Nephron progenitor cell (in vitro differentiated cells): ENCODE measurements around the gene SEPSECS.

Experiments
- DNase-seq: peaks from one replicate; pipeline ENCODE4 v3.0.0; 2021
- H3K27ac Mint-ChIP-seq: 2 replicates; pipeline ENCODE4 v1.8.0; 2021; ENCODE audit warnings: mild to moderate bottlenecking, moderate library complexity, mixed read lengths
- H3K27me3 Mint-ChIP-seq: 2 replicates; pipeline ENCODE4 v1.8.0; 2021; ENCODE audit warnings: mild to moderate bottlenecking, low read depth, mixed read lengths; ENCODE audit not compliant: poor library complexity
- H3K36me3 Mint-ChIP-seq: 2 replicates; pipeline ENCODE4 v1.8.0; 2021; ENCODE audit warnings: low read depth, mixed read lengths
- H3K4me1 Mint-ChIP-seq: 2 replicates; pipeline ENCODE4 v1.8.0; 2021; ENCODE audit warnings: mixed read lengths
- H3K4me3 Mint-ChIP-seq: 2 replicates; pipeline ENCODE4 v1.8.0; 2021; ENCODE audit warnings: mild to moderate bottlenecking, moderate library complexity, mixed read lengths
- H3K9me3 Mint-ChIP-seq: 2 replicates; pipeline ENCODE4 v1.8.0; 2021; ENCODE audit warnings: mild to moderate bottlenecking, moderate library complexity, mixed read lengths
- TF ChIP-seq, protein P1 (sequence below): fragments of 200-600 bp; sonication (generic); IDR thresholded peaks from 2 replicates; pipeline ENCODE4 v1.5.0; 2021; ENCODE audit warnings: antibody characterized with exemption

SEPSECS gene

DNA sequence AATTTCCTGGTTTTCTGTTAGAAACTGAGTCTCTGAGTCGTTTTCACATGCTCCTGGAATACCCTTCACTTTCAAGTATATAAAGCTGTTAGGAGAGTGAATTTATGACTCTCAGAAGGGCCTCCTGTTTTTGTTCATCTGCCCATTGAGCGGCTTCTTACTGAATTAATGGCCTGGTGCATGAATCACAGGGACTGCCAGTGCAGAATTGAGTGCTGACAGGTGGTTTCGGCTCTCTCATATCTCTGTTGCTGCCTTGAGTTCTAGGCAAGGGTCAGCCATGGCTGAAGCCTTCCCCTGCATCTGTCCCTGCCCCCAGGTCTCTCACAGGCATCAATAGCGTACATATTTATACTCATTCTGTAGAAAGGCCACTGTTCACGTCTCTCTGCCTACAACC, 22.7 kb upstream of the SEPSECS start:
- DNase-seq = peak; percentile 22
- no peaks in the 10 kb centered on the region for H3K9me3 Mint-ChIP-seq
- peaks cover 43% of the 10 kb centered on the region for H3K27me3 Mint-ChIP-seq
- no peak overlapping the region for H3K4me3 Mint-ChIP-seq
- peaks cover 30% of the 10 kb centered on the region for H3K4me1 Mint-ChIP-seq
- H3K27ac Mint-ChIP-seq = no peak overlapping the region
- TF ChIP-seq, protein P1, sequence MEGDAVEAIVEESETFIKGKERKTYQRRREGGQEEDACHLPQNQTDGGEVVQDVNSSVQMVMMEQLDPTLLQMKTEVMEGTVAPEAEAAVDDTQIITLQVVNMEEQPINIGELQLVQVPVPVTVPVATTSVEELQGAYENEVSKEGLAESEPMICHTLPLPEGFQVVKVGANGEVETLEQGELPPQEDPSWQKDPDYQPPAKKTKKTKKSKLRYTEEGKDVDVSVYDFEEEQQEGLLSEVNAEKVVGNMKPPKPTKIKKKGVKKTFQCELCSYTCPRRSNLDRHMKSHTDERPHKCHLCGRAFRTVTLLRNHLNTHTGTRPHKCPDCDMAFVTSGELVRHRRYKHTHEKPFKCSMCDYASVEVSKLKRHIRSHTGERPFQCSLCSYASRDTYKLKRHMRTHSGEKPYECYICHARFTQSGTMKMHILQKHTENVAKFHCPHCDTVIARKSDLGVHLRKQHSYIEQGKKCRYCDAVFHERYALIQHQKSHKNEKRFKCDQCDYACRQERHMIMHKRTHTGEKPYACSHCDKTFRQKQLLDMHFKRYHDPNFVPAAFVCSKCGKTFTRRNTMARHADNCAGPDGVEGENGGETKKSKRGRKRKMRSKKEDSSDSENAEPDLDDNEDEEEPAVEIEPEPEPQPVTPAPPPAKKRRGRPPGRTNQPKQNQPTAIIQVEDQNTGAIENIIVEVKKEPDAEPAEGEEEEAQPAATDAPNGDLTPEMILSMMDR = no peak
- no peaks in the 10 kb centered on the region for H3K36me3 Mint-ChIP-seq

DNA sequence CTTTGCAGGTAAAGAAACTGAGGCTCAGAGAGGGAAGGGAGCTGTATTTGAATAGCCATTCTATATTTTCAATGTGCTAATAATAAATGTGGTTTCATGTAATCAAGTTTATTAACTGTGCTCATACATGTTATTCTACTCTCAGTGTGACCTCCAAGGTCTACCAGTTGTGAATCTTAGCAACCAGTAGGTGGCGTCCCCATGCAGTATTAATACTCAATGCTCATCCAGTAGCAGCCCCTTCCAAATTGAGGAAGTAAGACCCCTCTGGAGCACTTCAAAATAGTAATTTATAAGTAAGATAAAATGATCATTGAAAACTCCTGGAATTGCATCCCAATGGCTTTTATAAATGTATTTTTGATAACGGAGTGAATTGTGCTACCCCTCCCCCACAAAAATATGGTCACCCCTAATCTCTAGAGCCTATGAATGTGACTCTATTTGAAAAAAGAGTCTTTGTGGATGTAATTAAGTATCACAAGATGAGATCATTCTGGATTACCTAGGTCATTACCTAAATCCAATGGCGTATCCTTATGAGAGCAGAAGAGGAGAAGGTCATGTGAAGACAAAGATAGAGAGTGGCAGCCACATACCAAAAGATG, 20.4 kb upstream of the SEPSECS start:
- Mint-ChIP-seq H3K36me3 (no peaks in the 10 kb centered on the region), H3K4me1 (peaks cover 30% of the 10 kb centered on the region), H3K27me3 (peaks cover 44% of the 10 kb centered on the region), H3K27ac (no peak overlapping the region), H3K9me3 (no peaks in the 10 kb centered on the region), H3K4me3 (no peak overlapping the region)
- TF ChIP-seq, protein P1 = peak; percentile 62
- peak; percentile 21 for DNase-seq

DNA sequence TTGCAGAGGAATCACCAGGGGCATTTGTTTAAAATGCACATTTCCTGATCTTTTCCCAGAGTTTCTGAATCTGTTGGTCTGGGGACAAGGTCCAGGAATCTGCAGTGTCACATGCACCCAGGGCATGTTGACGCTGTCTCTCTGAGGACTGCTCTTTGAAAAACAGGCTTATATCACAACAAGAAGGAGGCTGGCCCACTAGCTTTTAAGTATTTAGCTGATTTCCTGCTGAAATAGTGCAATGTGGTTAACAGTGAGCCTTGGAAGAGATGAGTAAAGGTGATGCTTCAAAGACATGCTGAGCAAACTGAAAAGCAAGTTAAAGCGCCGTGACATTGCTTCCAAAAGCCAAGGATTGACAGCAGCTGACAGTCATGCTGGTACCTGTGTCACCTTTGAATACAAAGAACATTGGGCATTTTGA, 18.6 kb upstream of the SEPSECS start:
- no peak overlapping the region for H3K4me3 Mint-ChIP-seq
- TF ChIP-seq, protein P1 = no peak
- peaks cover 25% of the 10 kb centered on the region for H3K4me1 Mint-ChIP-seq
- H3K36me3 Mint-ChIP-seq = no peaks in the 10 kb centered on the region
- H3K27ac Mint-ChIP-seq = no peak overlapping the region
- no peak for DNase-seq
- H3K9me3 Mint-ChIP-seq = no peaks in the 10 kb centered on the region
- H3K27me3 Mint-ChIP-seq = peaks cover 33% of the 10 kb centered on the region

DNA sequence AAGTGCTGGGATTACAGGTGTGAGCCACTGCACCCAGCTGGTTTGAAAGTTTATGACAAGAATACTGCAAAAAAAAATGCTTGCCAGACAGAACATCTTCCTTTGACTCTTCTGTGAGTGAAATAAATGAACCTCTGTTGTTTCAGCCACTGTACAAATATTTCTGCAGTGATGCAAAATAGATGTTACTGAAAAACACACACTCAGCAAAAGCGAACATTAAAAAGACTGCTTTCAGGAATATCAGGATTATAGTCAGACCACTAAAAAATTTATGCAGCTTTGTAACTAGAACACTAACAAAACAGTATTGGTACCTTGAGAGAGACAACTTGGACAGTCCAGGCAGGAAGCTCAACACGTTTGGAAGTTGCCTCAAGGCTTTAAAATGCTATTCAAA, 16.9 kb upstream of the SEPSECS start:
- peaks cover 8% of the 10 kb centered on the region for H3K4me1 Mint-ChIP-seq
- peaks cover 28% of the 10 kb centered on the region for H3K27me3 Mint-ChIP-seq
- no peaks in the 10 kb centered on the region for H3K36me3 Mint-ChIP-seq
- no peaks in the 10 kb centered on the region for H3K9me3 Mint-ChIP-seq
- no peak overlapping the region for H3K27ac Mint-ChIP-seq
- TF ChIP-seq, protein P1 = no peak
- no peak overlapping the region for H3K4me3 Mint-ChIP-seq
- DNase-seq = no peak

DNA sequence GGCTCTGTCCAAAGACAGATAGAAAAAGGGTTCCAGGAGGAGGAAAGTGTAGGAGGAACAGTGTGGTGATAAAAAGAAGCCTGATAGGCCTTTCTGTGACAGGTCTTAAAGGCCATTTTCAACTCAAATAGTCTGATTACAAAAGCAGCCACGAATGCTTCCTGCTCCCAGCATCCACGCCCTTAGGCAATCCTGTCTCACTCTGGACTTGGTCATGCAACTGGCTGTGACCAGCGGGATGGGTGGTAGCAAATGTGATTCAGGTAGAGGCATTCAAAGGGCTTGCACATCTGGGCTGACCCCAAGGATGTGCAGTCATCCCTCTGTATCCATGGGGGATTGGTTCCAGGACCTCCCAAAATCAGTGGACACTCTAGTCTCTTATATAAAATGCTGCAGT, 14.4 kb upstream of the SEPSECS start:
- no peak overlapping the region for H3K27ac Mint-ChIP-seq
- TF ChIP-seq, protein P1 = no peak
- DNase-seq = no peak
- H3K27me3 Mint-ChIP-seq = peaks cover 23% of the 10 kb centered on the region
- peaks cover 4% of the 10 kb centered on the region for H3K36me3 Mint-ChIP-seq
- H3K4me3 Mint-ChIP-seq = no peak overlapping the region
- no peaks in the 10 kb centered on the region for H3K4me1 Mint-ChIP-seq
- H3K9me3 Mint-ChIP-seq = no peaks in the 10 kb centered on the region
